ENCODE measurements around the gene RNH1.

RNH1 gene

DNA sequence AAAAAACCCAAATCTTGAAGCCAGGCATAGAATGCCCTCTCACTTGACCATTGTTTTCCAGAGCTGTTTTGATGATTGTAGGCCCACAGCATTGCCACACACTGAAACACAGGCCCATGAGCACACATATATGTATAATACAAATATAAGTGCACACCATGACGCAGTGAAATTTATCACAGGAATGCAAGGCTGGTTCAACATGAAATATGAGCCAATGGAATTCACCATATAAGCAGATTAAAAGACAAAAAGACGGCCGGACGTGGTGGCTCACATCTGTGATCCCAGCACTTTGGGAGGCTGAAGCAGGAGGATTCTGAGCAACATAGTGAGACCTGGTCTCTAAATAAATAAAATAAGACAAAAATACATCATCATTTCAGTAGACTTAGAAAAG is 9.4 kb upstream of the RNH1 start:
- DNase-seq (ENCODE audit: extremely low read depth, low read depth) = no peak
- TF ChIP-seq, protein P1, sequence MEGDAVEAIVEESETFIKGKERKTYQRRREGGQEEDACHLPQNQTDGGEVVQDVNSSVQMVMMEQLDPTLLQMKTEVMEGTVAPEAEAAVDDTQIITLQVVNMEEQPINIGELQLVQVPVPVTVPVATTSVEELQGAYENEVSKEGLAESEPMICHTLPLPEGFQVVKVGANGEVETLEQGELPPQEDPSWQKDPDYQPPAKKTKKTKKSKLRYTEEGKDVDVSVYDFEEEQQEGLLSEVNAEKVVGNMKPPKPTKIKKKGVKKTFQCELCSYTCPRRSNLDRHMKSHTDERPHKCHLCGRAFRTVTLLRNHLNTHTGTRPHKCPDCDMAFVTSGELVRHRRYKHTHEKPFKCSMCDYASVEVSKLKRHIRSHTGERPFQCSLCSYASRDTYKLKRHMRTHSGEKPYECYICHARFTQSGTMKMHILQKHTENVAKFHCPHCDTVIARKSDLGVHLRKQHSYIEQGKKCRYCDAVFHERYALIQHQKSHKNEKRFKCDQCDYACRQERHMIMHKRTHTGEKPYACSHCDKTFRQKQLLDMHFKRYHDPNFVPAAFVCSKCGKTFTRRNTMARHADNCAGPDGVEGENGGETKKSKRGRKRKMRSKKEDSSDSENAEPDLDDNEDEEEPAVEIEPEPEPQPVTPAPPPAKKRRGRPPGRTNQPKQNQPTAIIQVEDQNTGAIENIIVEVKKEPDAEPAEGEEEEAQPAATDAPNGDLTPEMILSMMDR (IDR thresholded peaks at IDR 0.05; ENCODE audit: low read depth, low read length, missing control alignments) = no peak
- H3K4me3 ChIP-seq (replicated peaks; ENCODE audit: low read depth, low read length) = no peak overlapping the region

DNA sequence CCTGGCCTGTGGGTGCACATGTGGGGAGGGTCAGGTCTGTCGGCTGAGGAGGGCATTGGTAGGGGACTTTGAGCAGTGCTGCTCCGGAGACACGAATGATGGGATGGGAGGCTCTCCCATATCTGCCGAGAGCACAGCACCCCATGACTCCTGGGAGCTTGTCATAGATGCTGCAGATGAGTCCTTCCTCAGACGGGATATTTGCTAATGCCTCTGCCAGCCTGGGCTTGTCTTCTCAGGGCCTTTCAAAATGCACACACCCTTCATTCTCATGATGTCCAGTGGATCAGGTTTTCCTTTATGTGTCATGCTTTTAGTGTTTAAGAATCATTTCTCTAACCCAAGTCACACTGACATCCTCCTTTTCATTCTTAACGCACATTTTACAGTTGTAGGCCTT is 8.1 kb upstream of the RNH1 start:
- TF ChIP-seq, protein P1 (IDR thresholded peaks at IDR 0.05; ENCODE audit: low read depth, low read length, missing control alignments) = no peak
- no peak overlapping the region for H3K4me3 ChIP-seq (replicated peaks; ENCODE audit: low read depth, low read length)
- DNase-seq (ENCODE audit: extremely low read depth, low read depth) = no peak

GRCh38 chr11:514606-515005 is 7.6 kb upstream of the RNH1 start:
- no peak for DNase-seq (ENCODE audit: extremely low read depth, low read depth)
- TF ChIP-seq, protein P1 (IDR thresholded peaks at IDR 0.05; ENCODE audit: low read depth, low read length, missing control alignments) = no peak
- H3K4me3 ChIP-seq (replicated peaks; ENCODE audit: low read depth, low read length) = no peak overlapping the region

- H3K4me3 ChIP-seq (replicated peaks; ENCODE audit: low read depth, low read length) = no peak overlapping the region
- TF ChIP-seq, protein P1 (IDR thresholded peaks at IDR 0.05; ENCODE audit: low read depth, low read length, missing control alignments) = no peak
- no peak for DNase-seq (ENCODE audit: extremely low read depth, low read depth)
Observed at GRCh38 chr11:512761-513595, 5.9 kb upstream of the RNH1 start.

DNA sequence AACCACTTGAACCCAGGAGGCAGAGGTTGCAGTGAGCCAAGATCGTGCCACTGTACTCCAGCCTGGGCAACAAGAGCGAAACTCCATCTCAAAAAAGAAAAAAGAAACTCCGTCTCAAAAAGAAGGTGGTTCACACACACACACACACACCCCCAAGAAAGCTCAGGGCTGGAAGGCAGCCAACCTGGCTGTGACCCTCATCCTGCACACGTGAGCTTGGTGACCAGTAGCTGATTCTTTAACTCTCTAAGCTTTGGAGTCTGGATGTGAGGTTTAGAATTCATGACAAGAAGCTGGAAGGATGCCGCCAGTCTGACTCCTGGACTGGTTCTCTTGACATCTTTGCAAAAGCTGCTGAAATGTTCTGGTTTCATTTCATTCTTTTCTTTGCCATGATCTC is 1.9 kb upstream of the RNH1 start:
- DNase-seq (ENCODE audit: extremely low read depth, low read depth) = no peak

GRCh38 chr11:507727-508515 is 879 bp upstream of the RNH1 start:
- TF ChIP-seq, protein P1 (IDR thresholded peaks at IDR 0.05; ENCODE audit: low read depth, low read length, missing control alignments) = no peak
- H3K4me3 ChIP-seq (replicated peaks; ENCODE audit: low read depth, low read length) = peak overlapping the region; percentile 83
- no peak for DNase-seq (ENCODE audit: extremely low read depth, low read depth)

More for the DNA sequence above, 1.9 kb upstream of the RNH1 start:
- no peak overlapping the region for H3K4me3 ChIP-seq (replicated peaks; ENCODE audit: low read depth, low read length)
- TF ChIP-seq, protein P1 (IDR thresholded peaks at IDR 0.05; ENCODE audit: low read depth, low read length, missing control alignments) = no peak
